ENCODE data around the gene RAB3D.

RAB3D gene

GRCh38 chr19:11296264-11296663 lies 43.2 kb downstream of the RAB3D start:
- Histone ChIP-seq H3K27me3 (no peaks in the 10 kb centered on the region), H3K9me3 (no peaks in the 10 kb centered on the region), H3K36me3 (no peaks in the 10 kb centered on the region), H3K4me1 (no peaks in the 10 kb centered on the region), H3K4me3 (ENCODE audit: low read depth, low read length) (no peak overlapping the region)
- DNase-seq: no peak
- TF ChIP-seq, protein P1, sequence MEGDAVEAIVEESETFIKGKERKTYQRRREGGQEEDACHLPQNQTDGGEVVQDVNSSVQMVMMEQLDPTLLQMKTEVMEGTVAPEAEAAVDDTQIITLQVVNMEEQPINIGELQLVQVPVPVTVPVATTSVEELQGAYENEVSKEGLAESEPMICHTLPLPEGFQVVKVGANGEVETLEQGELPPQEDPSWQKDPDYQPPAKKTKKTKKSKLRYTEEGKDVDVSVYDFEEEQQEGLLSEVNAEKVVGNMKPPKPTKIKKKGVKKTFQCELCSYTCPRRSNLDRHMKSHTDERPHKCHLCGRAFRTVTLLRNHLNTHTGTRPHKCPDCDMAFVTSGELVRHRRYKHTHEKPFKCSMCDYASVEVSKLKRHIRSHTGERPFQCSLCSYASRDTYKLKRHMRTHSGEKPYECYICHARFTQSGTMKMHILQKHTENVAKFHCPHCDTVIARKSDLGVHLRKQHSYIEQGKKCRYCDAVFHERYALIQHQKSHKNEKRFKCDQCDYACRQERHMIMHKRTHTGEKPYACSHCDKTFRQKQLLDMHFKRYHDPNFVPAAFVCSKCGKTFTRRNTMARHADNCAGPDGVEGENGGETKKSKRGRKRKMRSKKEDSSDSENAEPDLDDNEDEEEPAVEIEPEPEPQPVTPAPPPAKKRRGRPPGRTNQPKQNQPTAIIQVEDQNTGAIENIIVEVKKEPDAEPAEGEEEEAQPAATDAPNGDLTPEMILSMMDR (IDR thresholded peaks at IDR 0.05; ENCODE audit: low read depth, low read length): no peak

DNA sequence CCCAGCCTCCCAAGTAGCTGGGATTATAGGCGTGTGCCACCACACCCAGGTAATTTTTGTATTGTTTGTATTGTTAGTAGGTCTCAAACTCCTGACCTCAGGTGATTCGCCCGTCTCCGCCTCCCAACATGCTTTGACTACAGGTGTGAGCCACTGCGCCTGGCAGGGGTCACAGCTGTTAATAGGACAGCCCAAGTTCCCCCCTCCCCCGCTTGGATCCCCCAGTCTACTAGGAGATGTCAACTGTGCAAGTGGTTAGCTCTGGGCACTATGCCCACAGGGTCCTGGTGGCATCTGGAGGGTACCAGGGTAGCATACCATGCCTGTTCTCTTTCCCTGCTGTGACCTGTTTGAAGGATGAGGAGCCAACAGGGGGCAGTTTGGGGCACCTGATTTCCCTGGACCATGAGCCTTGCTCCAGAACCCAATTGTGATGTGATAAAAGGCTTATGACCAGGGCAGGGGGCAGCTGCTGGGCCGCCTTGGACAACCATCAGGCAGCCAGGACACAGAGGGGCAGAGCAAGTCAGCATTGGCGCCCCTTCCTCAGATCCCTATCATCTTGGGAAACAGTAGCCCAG lies 43.7 kb downstream of the RAB3D start, which contains the start of gene TSPAN16:
TSPAN16 (plus strand) TSS at position 496 of the 581 bp plus-strand sequence. CDS start 138 bp downstream, outside the sequence.
- TF ChIP-seq, protein P1 (IDR thresholded peaks at IDR 0.05; ENCODE audit: low read depth, low read length): 0 out of 2 replicates have a peak, but pooled peaks have one; percentile 15
- Histone ChIP-seq H3K4me3 (ENCODE audit: low read depth, low read length) (no peak within 1 kb of the TSS), H3K27me3 (no peaks in the 10 kb centered on the region), H3K4me1 (no peaks in the 10 kb centered on the region), H3K36me3 (no peaks in the 10 kb centered on the region), H3K9me3 (no peaks in the 10 kb centered on the region)
- no peak for DNase-seq

- H3K36me3 ChIP-seq: no peaks in the 10 kb centered on the region
- H3K4me3 ChIP-seq (ENCODE audit: low read depth, low read length): no peak overlapping the region
- DNase-seq: no peak
- H3K4me1 ChIP-seq: no peaks in the 10 kb centered on the region
- no peaks in the 10 kb centered on the region for H3K9me3 ChIP-seq
- no peaks in the 10 kb centered on the region for H3K27me3 ChIP-seq
- TF ChIP-seq, protein P1 (IDR thresholded peaks at IDR 0.05; ENCODE audit: low read depth, low read length): no peak
These were observed 44.3 kb downstream of the RAB3D start for GRCh38 chr19:11295180-11295579.

DNA sequence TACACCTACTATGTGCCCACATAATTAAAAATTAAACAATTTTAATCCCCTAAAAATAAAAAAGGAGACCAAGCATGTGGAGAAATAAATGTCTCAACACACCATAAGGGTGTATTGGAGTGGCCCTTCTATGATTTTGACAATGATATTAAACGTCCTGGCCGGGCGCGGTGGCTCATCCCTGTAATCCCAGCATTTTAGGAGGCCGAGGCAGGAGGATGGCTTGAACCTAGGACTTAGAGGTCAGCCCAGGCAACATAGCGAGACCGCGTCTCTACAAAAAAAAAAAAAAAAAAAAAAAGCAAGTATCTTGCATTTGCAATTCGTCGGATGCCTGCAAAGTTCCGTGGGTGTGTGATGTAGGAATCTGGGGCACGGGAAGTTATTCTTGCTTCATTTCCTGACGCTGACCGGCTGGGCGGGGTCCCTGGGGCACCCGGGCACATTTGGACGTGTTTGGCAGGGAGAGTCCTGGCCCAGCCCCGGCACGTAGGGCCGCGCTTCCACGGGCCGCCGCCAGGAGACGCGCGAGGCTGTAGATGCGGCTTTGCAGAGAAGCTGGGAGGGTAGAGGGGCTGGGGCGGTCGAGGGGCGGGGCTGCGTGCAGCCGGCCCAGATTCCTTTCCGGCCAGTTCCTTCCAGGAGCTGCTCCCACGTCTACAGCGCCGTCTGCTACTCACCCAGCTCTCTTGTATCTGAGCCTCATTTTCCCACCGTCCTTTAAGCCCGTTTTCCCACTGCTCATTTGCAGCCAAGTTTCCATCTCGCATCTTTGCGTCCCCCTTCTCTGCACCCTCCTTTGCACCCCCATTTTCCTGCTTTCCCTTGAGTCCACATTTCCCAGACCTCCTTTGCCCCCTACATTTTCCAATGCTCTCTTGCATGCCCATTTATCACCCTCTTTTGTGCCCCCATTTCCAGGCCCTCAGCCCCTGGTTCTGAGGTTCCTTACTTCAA lies 45.7 kb downstream of the RAB3D start:
- Histone ChIP-seq H3K9me3 (no peaks in the 10 kb centered on the region), H3K4me1 (no peaks in the 10 kb centered on the region), H3K4me3 (ENCODE audit: low read depth, low read length) (peak overlapping the region; percentile 47), H3K36me3 (no peaks in the 10 kb centered on the region), H3K27me3 (no peaks in the 10 kb centered on the region)
- TF ChIP-seq, protein P1 (IDR thresholded peaks at IDR 0.05; ENCODE audit: low read depth, low read length): peak; percentile 92
- peak; percentile 91 for DNase-seq

GRCh38 chr19:11291991-11292390 lies 47.5 kb downstream of the RAB3D start:
- DNase-seq: no peak
- no peaks in the 10 kb centered on the region for H3K9me3 ChIP-seq
- no peaks in the 10 kb centered on the region for H3K4me1 ChIP-seq
- TF ChIP-seq, protein P1 (IDR thresholded peaks at IDR 0.05; ENCODE audit: low read depth, low read length): no peak
- H3K27me3 ChIP-seq: no peaks in the 10 kb centered on the region
- H3K4me3 ChIP-seq (ENCODE audit: low read depth, low read length): no peak overlapping the region
- H3K36me3 ChIP-seq: no peaks in the 10 kb centered on the region

All from BE2C (cell line).